HCT116 (cell line): ENCODE results near the gene SLC38A3.

Experiments used
- ATF3 ChIP-seq: IDR thresholded peaks from 2 replicates; pipeline ENCODE4 v1.6.1; 2012
- CEBPB ChIP-seq: IDR thresholded peaks from 2 replicates; pipeline ENCODE4 v1.6.1; 2012; ENCODE audit warnings: low read depth
- EZH2phosphoT487 ChIP-seq: fragments of 200-600 bp; IDR thresholded peaks from 2 replicates; pipeline ENCODE4 v1.6.1; 2018; ENCODE audit warnings: antibody characterized with exemption, borderline replicate concordance
- FOSL1 ChIP-seq: IDR thresholded peaks from 2 replicates; pipeline ENCODE4 v1.6.1; 2012; ENCODE audit warnings: low read depth
- TF ChIP-seq, protein P1 (sequence below), 3 experiments: fragments of 200-600 bp in 1 of 3; sonication (generic) in 1 of 3; IDR thresholded peaks in 2 of 3; conservative IDR thresholded peaks in 1 of 3; 2 replicates each; pipeline ENCODE4 v1.5.1; 2012 to 2017; ENCODE audit warnings: low read depth in 2 of 3, low read length in 2 of 3, antibody characterized with exemption in 1 of 3, borderline replicate concordance in 1 of 3, control low read depth in 1 of 3, mild to moderate bottlenecking in 1 of 3, mixed read lengths in 1 of 3, mixed run types in 1 of 3, moderate library complexity in 1 of 3; ENCODE audit not compliant: insufficient read depth in 1 of 3

- TF ChIP-seq FOSL1 (no peak), EZH2phosphoT487 (no peak), ATF3 (no peak), CEBPB (no peak)
- TF ChIP-seq, protein P1, sequence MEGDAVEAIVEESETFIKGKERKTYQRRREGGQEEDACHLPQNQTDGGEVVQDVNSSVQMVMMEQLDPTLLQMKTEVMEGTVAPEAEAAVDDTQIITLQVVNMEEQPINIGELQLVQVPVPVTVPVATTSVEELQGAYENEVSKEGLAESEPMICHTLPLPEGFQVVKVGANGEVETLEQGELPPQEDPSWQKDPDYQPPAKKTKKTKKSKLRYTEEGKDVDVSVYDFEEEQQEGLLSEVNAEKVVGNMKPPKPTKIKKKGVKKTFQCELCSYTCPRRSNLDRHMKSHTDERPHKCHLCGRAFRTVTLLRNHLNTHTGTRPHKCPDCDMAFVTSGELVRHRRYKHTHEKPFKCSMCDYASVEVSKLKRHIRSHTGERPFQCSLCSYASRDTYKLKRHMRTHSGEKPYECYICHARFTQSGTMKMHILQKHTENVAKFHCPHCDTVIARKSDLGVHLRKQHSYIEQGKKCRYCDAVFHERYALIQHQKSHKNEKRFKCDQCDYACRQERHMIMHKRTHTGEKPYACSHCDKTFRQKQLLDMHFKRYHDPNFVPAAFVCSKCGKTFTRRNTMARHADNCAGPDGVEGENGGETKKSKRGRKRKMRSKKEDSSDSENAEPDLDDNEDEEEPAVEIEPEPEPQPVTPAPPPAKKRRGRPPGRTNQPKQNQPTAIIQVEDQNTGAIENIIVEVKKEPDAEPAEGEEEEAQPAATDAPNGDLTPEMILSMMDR (IDR thresholded peaks at IDR 0.05 in 2 of 3, conservative IDR thresholded peaks at IDR 0.05 in 1 of 3; ENCODE audit: borderline replicate concordance in 1 of 3, insufficient read depth in 1 of 3, low read depth in 2 of 3, low read length in 2 of 3): no peak
Observed at GRCh38 chr3:50237754-50238548, 32.9 kb downstream of the SLC38A3 start.
